Prostate gland (tissue), 2 donors: Measurements from ENCODE around the gene HSF5. TPM values are rescaled to one million over a fixed set of nuclear protein-coding genes. Genes with fewer than 3 reads are reported as not detected.

Experiments used
- DNase-seq: peaks from one replicate; pipeline ENCODE4 v3.0.0-alpha.2; 2019; ENCODE audit warnings: low spot score
- H3K27ac ChIP-seq, 2 donors: fragments of 200-600 bp; sonication (generic); 2 replicates each; pipeline ENCODE4 v1.5.1; 2017 to 2019
- H3K27me3 ChIP-seq: fragments of 200-600 bp; sonication (generic); replicated peaks from 2 replicates; pipeline ENCODE4 v1.5.1; 2019; ENCODE audit not compliant: insufficient read depth
- H3K36me3 ChIP-seq, 2 donors: fragments of 200-600 bp; sonication (generic); 1 replicate in 1 of 2; 2 replicates in 1 of 2; pipeline versions ENCODE4 v1.5.1 to v1.8.1; 2017 to 2019
- H3K4me1 ChIP-seq: fragments of 200-600 bp; sonication (generic); replicated peaks from 2 replicates; pipeline ENCODE4 v1.5.1; 2019
- H3K4me3 ChIP-seq, 2 donors: fragments of 200-600 bp; sonication (generic); 2 replicates each; pipeline ENCODE4 v1.5.1; 2017 to 2019
- H3K9me3 ChIP-seq: fragments of 200-600 bp; sonication (generic); 2 replicates; pipeline ENCODE4 v1.5.1; 2017
- CTCF ChIP-seq, 4 experiments: fragments of 200-600 bp in 2 of 4; fragments of 450-650 bp in 2 of 4; sonication (generic) in 2 of 4; IDR thresholded peaks; 1 replicate in 3 of 4; 2 replicates in 1 of 4; pipeline ENCODE4 v1.5.1; 2016 to 2019; ENCODE audit warnings: antibody characterized with exemption in 4 of 4, mild to moderate bottlenecking in 2 of 4, moderate library complexity in 2 of 4
- POLR2A ChIP-seq: fragments of 450-650 bp; IDR thresholded peaks from one replicate; pipeline ENCODE4 v1.6.1; 2016; ENCODE audit warnings: antibody characterized with exemption, mild to moderate bottlenecking
- POLR2AphosphoS5 ChIP-seq: sonication (generic); formaldehyde crosslinking; IDR thresholded peaks from one replicate; pipeline ENCODE4 v1.6.1; 2017; ENCODE audit warnings: antibody characterized with exemption
- WGBS: methylation state at CpG from one replicate; pipeline ENCODE4 v1.1.5; 2018; 5-methylcytosine and 5-hydroxymethylcytosine counted together
- intact Hi-C: fragments of 100-400 bp; cut with DNase I; formaldehyde crosslinking; loops from one replicate; pipeline ENCODE4 v1.14.2; 2022
- total RNA-seq, 2 donors: library from RNA; depleted of rRNA; stranded (reverse); fragments of >200 nt; gene quantifications; one replicate each; pipeline ENCODE4 v1.1.0, GENCODE V29; 2016

Gene HSF5
- total RNA-seq, 2 donors from 2014 or later, result 11.5 TPM; not detected in 1

DNA sequence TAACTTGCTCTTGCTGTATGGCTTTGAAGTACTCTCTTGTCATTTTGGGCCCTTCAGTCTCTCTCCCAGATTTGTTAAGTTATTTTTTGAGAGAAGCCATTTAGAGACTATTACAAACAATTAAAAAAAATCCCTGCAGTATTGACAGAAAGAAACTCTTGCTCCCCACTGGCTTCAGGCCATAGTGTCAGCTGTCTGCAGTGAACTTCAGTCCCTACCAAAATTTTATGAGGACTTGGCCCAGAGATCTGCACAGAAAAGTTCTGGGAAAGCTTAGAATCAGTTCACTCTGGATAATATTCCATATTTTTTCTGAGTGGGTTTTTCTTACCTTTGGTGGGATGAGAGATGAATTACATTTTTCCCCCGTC, 105.4 kb downstream of the HSF5 start:
- 61% methylated on average over 1 of the region's 1 CpG for WGBS
- DNase-seq, result no peak
- Histone ChIP-seq H3K27me3 (no peaks in the 10 kb centered on the region), H3K4me1 (peaks cover 25% of the 10 kb centered on the region), H3K4me3 (no peak overlapping the region), H3K9me3 (no peaks in the 10 kb centered on the region), H3K36me3 (no peaks in the 10 kb centered on the region), H3K27ac (peak overlapping the region in 1 of 2 donors; percentile 22)
- TF ChIP-seq POLR2AphosphoS5 (no peak), CTCF (IDR thresholded peaks at IDR 0.05) (no peak), POLR2A (no peak)
- intact Hi-C loops, result no loop called here

DNA sequence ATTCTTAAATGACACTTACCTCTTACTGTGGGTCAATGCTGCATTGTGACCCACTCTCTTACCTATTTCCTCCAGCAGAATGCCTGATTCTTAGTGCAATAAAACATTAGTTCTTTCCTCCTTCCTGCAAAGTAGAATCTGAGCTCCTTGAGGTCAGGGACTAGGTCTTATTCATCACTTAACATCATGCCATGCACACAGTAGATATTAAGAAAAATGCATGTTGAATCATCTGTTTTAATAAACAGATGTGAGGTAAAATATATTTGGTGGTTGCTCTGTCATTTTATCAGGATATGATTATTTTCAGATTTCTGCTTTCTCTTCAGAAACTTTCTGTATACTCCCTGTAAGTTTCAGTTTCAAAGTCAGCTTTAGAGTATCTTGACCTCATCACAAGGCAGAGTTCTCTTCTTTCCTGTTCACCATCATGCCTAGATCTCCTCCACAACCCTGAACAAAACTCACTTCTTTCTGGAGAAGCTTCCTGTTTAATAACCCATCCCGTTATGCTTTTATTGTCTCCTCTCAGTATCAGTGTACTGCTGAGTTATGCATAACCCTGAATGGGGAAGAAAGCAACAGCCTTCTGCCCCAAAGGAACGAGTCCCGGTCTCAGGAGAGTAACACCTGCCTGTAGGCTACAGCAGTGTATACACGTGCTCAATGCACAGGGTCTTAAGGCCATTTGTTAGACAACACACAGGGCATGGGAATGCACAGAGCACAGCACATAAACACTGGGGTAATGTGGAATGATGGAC, 105.9 kb downstream of the HSF5 start:
- WGBS, result 26% methylated on average over 4 of the region's 4 CpGs
- Histone ChIP-seq H3K4me3 (no peak overlapping the region), H3K4me1 (peaks cover 25% of the 10 kb centered on the region), H3K9me3 (no peaks in the 10 kb centered on the region), H3K27ac (peak overlapping the region in 1 of 2 donors; percentile 6), H3K27me3 (no peaks in the 10 kb centered on the region), H3K36me3 (no peaks in the 10 kb centered on the region)
- TF ChIP-seq POLR2A, result no peak
- no peak for TF ChIP-seq POLR2AphosphoS5
- no peak for TF ChIP-seq CTCF (IDR thresholded peaks at IDR 0.05)
- DNase-seq, result no peak
- intact Hi-C loops, result no loop called here

DNA sequence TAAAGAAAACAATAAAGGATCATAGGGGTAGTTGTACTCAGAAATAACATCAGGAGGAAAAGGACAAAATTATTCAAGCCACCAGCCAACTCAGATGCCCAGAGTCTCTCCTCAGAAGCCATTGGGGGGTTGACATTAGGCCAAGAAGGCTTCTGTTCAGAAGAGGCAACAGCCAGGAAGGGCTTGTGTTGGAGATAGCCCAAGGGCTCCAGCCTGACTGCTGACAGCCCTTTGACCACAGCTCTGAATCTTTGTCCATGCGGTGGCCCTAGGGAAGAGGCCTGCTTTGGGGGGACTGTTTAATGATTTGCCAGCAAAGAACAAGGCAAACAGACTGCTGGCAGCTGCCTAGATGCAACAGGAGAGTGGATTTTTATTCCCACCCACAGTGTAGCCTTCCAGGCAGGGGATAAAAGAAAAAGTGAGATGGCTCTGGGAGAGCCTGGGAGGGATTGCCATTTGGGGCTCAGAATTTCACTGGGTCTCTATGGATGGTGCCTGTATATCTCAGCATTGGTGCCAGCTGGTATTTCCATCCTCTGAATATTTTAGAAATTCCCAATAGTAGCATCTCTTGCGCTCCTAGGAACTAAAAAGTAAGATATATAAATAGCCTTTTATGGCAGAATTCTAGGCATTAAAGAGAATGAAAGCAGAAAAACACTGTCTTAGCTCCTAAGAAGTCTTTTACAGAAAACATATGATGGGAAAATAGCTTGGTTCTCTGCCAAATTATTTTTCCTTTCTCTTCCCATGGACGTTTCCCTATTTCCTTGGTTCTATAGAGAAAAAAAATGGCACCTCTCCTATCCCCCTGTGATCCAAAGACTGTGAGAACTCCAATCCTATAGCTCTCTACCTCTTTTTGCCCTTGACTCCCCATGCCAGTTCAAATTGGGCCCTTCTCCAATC, 106.8 kb downstream of the HSF5 start:
- no peak overlapping the region for H3K27ac ChIP-seq
- no peaks in the 10 kb centered on the region for H3K36me3 ChIP-seq
- H3K4me1 ChIP-seq, result peaks cover 25% of the 10 kb centered on the region
- DNase-seq, result no peak
- TF ChIP-seq CTCF (IDR thresholded peaks at IDR 0.05) (no peak), POLR2A (no peak), POLR2AphosphoS5 (no peak)
- intact Hi-C loops, result no loop called here
- H3K27me3 ChIP-seq, result no peaks in the 10 kb centered on the region
- no peak overlapping the region for H3K4me3 ChIP-seq
- no peaks in the 10 kb centered on the region for H3K9me3 ChIP-seq
- WGBS, result 34% methylated on average over 3 of the region's 3 CpGs

DNA sequence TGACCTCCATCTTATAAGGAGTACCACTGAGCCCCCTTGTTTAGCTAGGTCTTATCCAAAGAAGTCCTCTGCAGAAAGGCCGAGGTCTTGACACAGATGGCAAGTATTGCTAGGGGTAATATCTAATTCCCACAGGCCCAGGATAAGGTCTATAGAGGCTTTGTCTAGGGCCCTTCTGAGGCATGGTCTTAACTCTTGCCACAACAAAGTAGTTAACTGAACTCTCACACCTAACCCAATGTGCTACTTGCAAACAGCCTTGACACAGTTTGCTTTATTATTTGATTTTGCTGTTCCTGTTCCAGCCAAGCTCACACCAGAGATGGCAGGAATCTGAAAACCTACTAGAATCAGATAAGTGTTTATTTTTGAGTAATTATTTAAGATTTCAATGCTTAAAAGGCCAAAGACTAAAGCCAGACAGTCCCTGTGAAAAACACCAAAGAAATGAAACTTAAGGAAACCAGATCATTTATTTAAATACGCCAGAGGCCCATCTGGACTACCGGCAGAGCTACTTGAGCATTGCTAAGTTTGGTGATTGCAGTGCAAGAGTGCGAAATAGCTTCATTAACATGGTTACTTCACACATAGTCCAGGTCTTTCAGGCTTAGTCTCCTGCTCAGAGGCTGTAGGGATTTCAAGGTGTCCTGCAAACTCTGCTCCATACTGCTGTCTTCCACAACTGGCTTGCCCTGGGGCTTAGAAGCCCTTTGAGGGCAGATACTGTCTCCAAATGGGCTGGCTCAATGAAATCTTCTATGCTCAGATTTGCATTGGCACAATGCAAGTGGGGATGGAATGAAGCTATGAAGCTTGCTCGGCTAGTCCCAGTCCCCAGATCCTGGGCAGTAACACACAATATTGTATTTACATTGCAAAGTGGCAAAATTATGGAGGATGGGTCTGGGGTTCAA, 107.7 kb downstream of the HSF5 start:
- Histone ChIP-seq H3K27ac (no peak overlapping the region), H3K36me3 (no peaks in the 10 kb centered on the region), H3K27me3 (no peaks in the 10 kb centered on the region), H3K9me3 (no peaks in the 10 kb centered on the region), H3K4me1 (peaks cover 25% of the 10 kb centered on the region), H3K4me3 (no peak overlapping the region)
- intact Hi-C loops, result no loop called here
- no peak for TF ChIP-seq POLR2A
- no peak for TF ChIP-seq CTCF (IDR thresholded peaks at IDR 0.05)
- no peak for TF ChIP-seq POLR2AphosphoS5
- 81% methylated on average over 5 of the region's 5 CpGs for WGBS
- no peak for DNase-seq
